Uterus (tissue), 4 donors: ENCODE results near the gene DET1. TPM values are rescaled to one million over a fixed set of nuclear protein-coding genes. Genes with fewer than 3 reads are reported as not detected.

Source experiments
- DNase-seq, 2 donors: peaks; one replicate each; pipeline ENCODE4 v3.0.0-alpha.2; 2019 to 2020
- H3K27ac ChIP-seq, 2 donors: fragments of 200-600 bp; sonication (generic); 1 replicate in 1 of 2; 2 replicates in 1 of 2; pipeline ENCODE4 v1.5.1; 2016 to 2018
- H3K27me3 ChIP-seq, 2 donors: fragments of 200-600 bp; sonication (generic); one replicate each; pipeline ENCODE4 v1.5.1; 2018 to 2019; ENCODE audit warnings: control low read depth in 1 of 2
- H3K36me3 ChIP-seq, 2 donors: fragments of 200-600 bp; sonication (generic); one replicate each; pipeline ENCODE4 v1.5.1; 2019; ENCODE audit warnings: control low read depth in 1 of 2
- H3K4me1 ChIP-seq, 2 donors: fragments of 200-600 bp; sonication (generic); one replicate each; pipeline ENCODE4 v1.5.1; 2018 to 2019; ENCODE audit warnings: control low read depth in 1 of 2
- H3K4me3 ChIP-seq, 2 donors: fragments of 200-600 bp; sonication (generic); 1 replicate in 1 of 2; 2 replicates in 1 of 2; pipeline ENCODE4 v1.5.1; 2018 to 2019; ENCODE audit warnings: mild to moderate bottlenecking in 1 of 2
- H3K9me3 ChIP-seq, 2 donors: fragments of 200-600 bp; sonication (generic); one replicate each; pipeline ENCODE4 v1.5.1; 2019; ENCODE audit warnings: control low read depth in 1 of 2
- POLR2A ChIP-seq, 2 donors: fragments of 450-650 bp; IDR thresholded peaks; one replicate each; pipeline ENCODE4 v1.6.1; 2016; ENCODE audit warnings: antibody characterized with exemption in 2 of 2, mild to moderate bottlenecking in 1 of 2, moderate library complexity in 1 of 2
- intact Hi-C: fragments of 100-400 bp; cut with DNase I; formaldehyde crosslinking; loops from one replicate; pipeline ENCODE4 v1.15.1; 2023; ENCODE audit warnings: low total_unique reads
- total RNA-seq, 4 donors: library from RNA; depleted of rRNA in 3 of 4; stranded (reverse); fragments of >200 nt in 3 of 4; gene quantifications; one replicate each; pipeline versions ENCODE4 v1.1.0 to v1.2.4, GENCODE V29; 2014 to 2023
- TF ChIP-seq, protein P1 (sequence below), 4 experiments: fragments of 200-600 bp in 2 of 4; fragments of 450-650 bp in 2 of 4; sonication (generic) in 2 of 4; IDR thresholded peaks; one replicate each; pipeline ENCODE4 v1.5.1; 2016 to 2019; ENCODE audit warnings: antibody characterized with exemption in 4 of 4, mild to moderate bottlenecking in 2 of 4, moderate library complexity in 1 of 4
- donor health status: DM: yes; HTN: yes; CAD: no.

Gene DET1
- total RNA-seq, 4 donors from 2014 or later: 4.1 to 20.4 (median 10.7) TPM

- Histone ChIP-seq H3K9me3 (no peaks in the 10 kb centered on the region), H3K27me3 (no peaks in the 10 kb centered on the region), H3K36me3 (no peaks in the 10 kb centered on the region), H3K4me1 (no peaks in the 10 kb centered on the region), H3K27ac (no peak overlapping the region), H3K4me3 (no peak overlapping the region)
- intact Hi-C loops: no loop called here
- DNase-seq: no peak
- no peak for TF ChIP-seq POLR2A (IDR thresholded peaks at IDR 0.05)
- TF ChIP-seq, protein P1, sequence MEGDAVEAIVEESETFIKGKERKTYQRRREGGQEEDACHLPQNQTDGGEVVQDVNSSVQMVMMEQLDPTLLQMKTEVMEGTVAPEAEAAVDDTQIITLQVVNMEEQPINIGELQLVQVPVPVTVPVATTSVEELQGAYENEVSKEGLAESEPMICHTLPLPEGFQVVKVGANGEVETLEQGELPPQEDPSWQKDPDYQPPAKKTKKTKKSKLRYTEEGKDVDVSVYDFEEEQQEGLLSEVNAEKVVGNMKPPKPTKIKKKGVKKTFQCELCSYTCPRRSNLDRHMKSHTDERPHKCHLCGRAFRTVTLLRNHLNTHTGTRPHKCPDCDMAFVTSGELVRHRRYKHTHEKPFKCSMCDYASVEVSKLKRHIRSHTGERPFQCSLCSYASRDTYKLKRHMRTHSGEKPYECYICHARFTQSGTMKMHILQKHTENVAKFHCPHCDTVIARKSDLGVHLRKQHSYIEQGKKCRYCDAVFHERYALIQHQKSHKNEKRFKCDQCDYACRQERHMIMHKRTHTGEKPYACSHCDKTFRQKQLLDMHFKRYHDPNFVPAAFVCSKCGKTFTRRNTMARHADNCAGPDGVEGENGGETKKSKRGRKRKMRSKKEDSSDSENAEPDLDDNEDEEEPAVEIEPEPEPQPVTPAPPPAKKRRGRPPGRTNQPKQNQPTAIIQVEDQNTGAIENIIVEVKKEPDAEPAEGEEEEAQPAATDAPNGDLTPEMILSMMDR (IDR thresholded peaks at IDR 0.05): no peak
Observed at GRCh38 chr15:88497109-88497765, 49.2 kb downstream of the DET1 start.

- TF ChIP-seq, protein P1 (IDR thresholded peaks at IDR 0.05): no peak
- no peak for TF ChIP-seq POLR2A (IDR thresholded peaks at IDR 0.05)
- DNase-seq: no peak
- Histone ChIP-seq H3K27me3 (no peaks in the 10 kb centered on the region), H3K4me3 (no peak overlapping the region), H3K4me1 (no peaks in the 10 kb centered on the region), H3K9me3 (no peaks in the 10 kb centered on the region), H3K27ac (no peak overlapping the region), H3K36me3 (no peaks in the 10 kb centered on the region)
- intact Hi-C loops: no loop called here
Observed at GRCh38 chr15:88493844-88494243, 52.6 kb downstream of the DET1 start.

DNA sequence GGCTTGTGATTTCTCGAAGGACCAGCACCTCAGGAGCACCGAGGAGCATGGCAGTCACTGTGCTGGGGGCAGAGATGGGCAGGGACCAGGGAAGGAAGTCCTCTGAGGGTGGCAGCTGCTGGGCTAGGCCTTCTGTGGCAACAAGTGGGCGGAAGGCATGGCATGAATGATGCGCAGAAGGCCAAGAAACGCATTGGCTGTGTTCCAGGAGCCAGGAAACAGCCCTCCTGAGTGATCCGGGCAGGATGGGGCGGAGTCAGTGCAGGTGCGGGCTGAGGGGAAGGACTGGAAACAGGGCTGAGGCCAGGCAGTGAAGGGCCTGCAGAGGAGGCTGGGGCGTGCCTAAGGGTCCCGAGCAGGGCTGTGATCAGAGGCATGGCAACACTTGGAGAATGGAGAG, 55.3 kb downstream of the DET1 start:
- no peak overlapping the region for H3K4me3 ChIP-seq
- TF ChIP-seq, protein P1 (IDR thresholded peaks at IDR 0.05): no peak
- no peak for TF ChIP-seq POLR2A (IDR thresholded peaks at IDR 0.05)
- no peak overlapping the region for H3K27ac ChIP-seq
- no peaks in the 10 kb centered on the region for H3K4me1 ChIP-seq
- H3K9me3 ChIP-seq: no peaks in the 10 kb centered on the region
- no peak for DNase-seq
- intact Hi-C loops: no loop called here
- no peaks in the 10 kb centered on the region for H3K27me3 ChIP-seq
- H3K36me3 ChIP-seq: no peaks in the 10 kb centered on the region

DNA sequence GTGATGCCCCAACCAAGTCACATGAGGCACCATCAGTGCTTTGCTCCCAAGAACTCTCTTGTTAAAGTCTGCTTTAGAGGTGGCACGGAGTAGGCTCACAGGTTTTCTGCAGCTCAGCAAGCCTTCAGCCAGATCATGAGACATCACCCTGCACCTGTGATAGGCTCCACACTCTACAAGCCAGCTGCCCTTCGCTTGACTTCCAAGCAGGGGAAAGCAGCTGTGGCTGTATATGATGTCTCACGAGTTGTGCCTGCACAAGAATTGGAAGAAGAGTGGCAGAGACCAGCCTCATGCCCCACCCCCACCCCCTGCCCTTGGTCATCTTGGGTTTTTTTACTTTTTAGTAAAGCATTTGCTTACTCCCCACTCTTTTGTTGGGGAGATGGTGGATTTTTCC, 56.4 kb downstream of the DET1 start:
- no peaks in the 10 kb centered on the region for H3K36me3 ChIP-seq
- H3K27me3 ChIP-seq: no peaks in the 10 kb centered on the region
- no peak overlapping the region for H3K27ac ChIP-seq
- DNase-seq: no peak
- no peaks in the 10 kb centered on the region for H3K4me1 ChIP-seq
- no peaks in the 10 kb centered on the region for H3K9me3 ChIP-seq
- intact Hi-C loops: no loop called here
- H3K4me3 ChIP-seq: no peak overlapping the region
- TF ChIP-seq, protein P1 (IDR thresholded peaks at IDR 0.05): no peak
- TF ChIP-seq POLR2A (IDR thresholded peaks at IDR 0.05): no peak

DNA sequence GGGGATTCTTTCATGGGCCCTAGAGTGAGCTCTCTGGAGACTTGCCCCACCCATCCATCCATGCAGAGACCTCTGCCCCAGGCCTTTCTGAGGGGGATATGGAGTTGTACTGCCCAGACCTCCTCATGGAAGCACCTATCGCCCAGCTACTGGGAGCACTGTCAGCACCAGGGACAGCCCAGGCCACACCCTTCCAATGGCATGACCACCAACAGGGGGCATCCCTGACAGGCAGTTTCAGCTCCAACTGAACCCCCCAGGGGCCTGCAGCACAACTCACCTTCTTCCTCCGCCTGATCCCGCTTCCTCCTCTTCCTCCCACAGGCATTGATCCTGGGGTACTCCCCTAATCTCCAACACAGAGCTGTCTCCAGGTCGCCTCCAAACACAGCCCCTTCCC, 57.2 kb downstream of the DET1 start:
- Histone ChIP-seq H3K4me3 (no peak overlapping the region), H3K4me1 (no peaks in the 10 kb centered on the region), H3K9me3 (no peaks in the 10 kb centered on the region), H3K36me3 (no peaks in the 10 kb centered on the region), H3K27ac (no peak overlapping the region), H3K27me3 (no peaks in the 10 kb centered on the region)
- DNase-seq: no peak
- TF ChIP-seq, protein P1 (IDR thresholded peaks at IDR 0.05): no peak
- TF ChIP-seq POLR2A (IDR thresholded peaks at IDR 0.05): no peak
- intact Hi-C loops: no loop called here
